ENCODE data around the gene LILRA1. TPM values are rescaled to one million over a fixed set of nuclear protein-coding genes. Genes with fewer than 3 reads are reported as not detected.
"Not testable (repeated sequence)": the region's sequence is repeated elsewhere in the genome, so short reads cannot be mapped to it uniquely, and the experiment has no call there.

Gene LILRA1
- total RNA-seq, 1 experiment from 2014 or later = not detected

DNA sequence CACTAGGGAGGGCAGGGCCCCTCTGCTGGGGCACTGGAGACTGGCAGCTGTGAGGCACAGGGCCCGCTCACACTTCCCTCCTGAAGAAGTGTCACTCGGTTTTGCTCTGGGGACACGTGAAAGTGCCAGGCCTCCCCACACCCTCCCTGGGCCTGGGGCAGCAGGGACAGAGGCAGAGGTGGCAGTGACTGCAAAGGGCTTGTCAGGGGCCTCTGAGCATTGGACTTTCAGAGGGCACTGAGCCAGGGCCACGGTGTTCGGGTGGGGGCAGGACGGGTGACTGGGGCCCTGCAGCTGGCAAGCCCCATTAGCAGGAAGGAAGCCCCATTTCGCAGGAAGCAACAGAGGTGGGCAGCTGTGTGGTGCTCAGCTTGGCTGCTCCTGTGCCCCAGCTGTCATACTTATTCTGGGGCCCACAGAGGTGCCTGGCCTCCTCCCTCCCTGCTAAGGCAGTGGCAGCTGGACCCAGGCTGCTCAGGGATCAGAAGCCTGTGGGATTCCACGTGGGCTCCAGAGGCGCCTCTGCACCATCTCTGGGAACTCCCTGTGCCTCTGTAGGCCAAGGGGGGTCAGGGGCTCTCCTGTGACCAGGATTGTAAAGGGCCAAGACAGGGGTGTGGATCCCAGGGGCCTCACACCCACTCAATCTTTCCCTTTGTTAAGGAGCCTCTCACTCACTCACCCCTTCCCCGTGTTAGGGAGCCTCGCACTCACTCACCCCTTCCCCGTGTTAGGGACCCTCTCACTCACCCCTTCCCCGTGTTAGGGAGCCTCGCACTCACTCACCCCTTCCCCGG lies 31.7 kb downstream of the LILRA1 start:
- H2AFZ ChIP-seq (ENCODE audit: low read depth, low read length, poor library complexity, severe bottlenecking); CTCF ChIA-PET; H3K4me1 ChIP-seq (ENCODE audit: control insufficient read depth in 1 of 2, insufficient read depth in 2 of 2, low read length in 2 of 2); RAD21 ChIA-PET (ENCODE audit: low non-redundant PET in 1 of 2, low total read pairs in 2 of 2, uncharacterized antibody in 2 of 2, unreplicated experiment in 2 of 2); H3K9ac ChIP-seq (ENCODE audit: low read length); H4K20me1 ChIP-seq (ENCODE audit: insufficient read depth); H3K4me2 ChIP-seq (ENCODE audit: low read length); intact Hi-C loops (cut with micrococcal nuclease); ATAC-seq; DNase-seq (ENCODE audit: low read depth, low spot score); H3K9me3 ChIP-seq (ENCODE audit: control insufficient read depth in 1 of 2, insufficient read depth in 1 of 2, low read depth in 1 of 2, low read length in 2 of 2); POLR2A ChIA-PET; H3K79me2 ChIP-seq (ENCODE audit: insufficient read depth, low read length); H3K9me2 ChIP-seq (ENCODE audit: insufficient read depth); H3K36me3 ChIP-seq (ENCODE audit: control insufficient read depth in 1 of 2, insufficient read depth in 2 of 2, low read length in 2 of 2); BruUV-seq (replicated peaks); H3K27ac ChIP-seq (ENCODE audit: low read depth, low read length); H3K4me3 ChIP-seq (replicated peaks in 1 of 2; ENCODE audit: low read depth in 1 of 2, low read length in 2 of 2): not testable (repeated sequence)
- peaks cover 46% of the 10 kb centered on the region for H3K27me3 ChIP-seq (ENCODE audit: insufficient read depth, low read length)

DNA sequence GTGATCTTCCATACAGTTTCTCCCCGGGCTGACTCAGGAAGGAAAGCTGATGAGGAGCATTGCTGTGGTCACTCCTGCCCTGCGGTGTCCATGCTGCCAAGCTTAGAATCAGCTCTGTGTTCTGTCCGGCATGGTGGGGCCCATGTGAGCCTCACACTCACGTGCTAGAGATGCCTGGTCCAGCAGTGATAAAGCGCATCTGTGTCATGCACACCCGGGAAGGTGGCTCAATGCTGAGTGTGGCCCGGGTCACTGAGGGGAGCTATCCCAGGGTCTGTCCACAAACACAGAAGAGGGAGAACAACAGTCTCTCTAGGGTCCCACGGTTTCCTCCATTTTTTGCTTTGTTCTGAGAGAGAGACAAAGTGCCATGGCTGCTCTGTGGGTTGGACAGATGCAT lies 33.3 kb downstream of the LILRA1 start:
- intact Hi-C loops (cut with micrococcal nuclease) = no loop called here
- DNase-seq (ENCODE audit: low read depth, low spot score) (no peak), ATAC-seq (no peak)
- RAD21 ChIA-PET (ENCODE audit: low non-redundant PET in 1 of 2, low total read pairs in 2 of 2, uncharacterized antibody in 2 of 2, unreplicated experiment in 2 of 2) = no interaction called here
- no peak overlapping the region for H3K4me3 ChIP-seq (replicated peaks in 1 of 2; ENCODE audit: low read depth in 1 of 2, low read length in 2 of 2)
- no peaks in the 10 kb centered on the region for H3K36me3 ChIP-seq (ENCODE audit: control insufficient read depth in 1 of 2, insufficient read depth in 2 of 2, low read length in 2 of 2)
- H3K9me2 ChIP-seq (ENCODE audit: insufficient read depth) = no peaks in the 10 kb centered on the region
- CTCF ChIA-PET = no interaction called here
- no peak overlapping the region for H3K27ac ChIP-seq (ENCODE audit: low read depth, low read length)
- H3K27me3 ChIP-seq (ENCODE audit: insufficient read depth, low read length) = peaks cover 43% of the 10 kb centered on the region
- H3K4me1 ChIP-seq (ENCODE audit: control insufficient read depth in 1 of 2, insufficient read depth in 2 of 2, low read length in 2 of 2) = no peaks in the 10 kb centered on the region
- H3K9ac ChIP-seq (ENCODE audit: low read length) = no peak overlapping the region
- no peaks in the 10 kb centered on the region for H4K20me1 ChIP-seq (ENCODE audit: insufficient read depth)
- no peaks in the 10 kb centered on the region for H3K79me2 ChIP-seq (ENCODE audit: insufficient read depth, low read length)
- H3K9me3 ChIP-seq (ENCODE audit: control insufficient read depth in 1 of 2, insufficient read depth in 1 of 2, low read depth in 1 of 2, low read length in 2 of 2) = no peaks in the 10 kb centered on the region
- no TSS peak for BruUV-seq (replicated peaks)
- H3K4me2 ChIP-seq (ENCODE audit: low read length) = no peak overlapping the region
- POLR2A ChIA-PET = no interaction called here
- no peak overlapping the region for H2AFZ ChIP-seq (ENCODE audit: low read depth, low read length, poor library complexity, severe bottlenecking)
- TF ChIP-seq, protein P1, sequence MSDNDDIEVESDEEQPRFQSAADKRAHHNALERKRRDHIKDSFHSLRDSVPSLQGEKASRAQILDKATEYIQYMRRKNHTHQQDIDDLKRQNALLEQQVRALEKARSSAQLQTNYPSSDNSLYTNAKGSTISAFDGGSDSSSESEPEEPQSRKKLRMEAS (IDR thresholded peaks at IDR 0.05) = no peak
- no peak for TF ChIP-seq CEBPB (IDR thresholded peaks at IDR 0.05; ENCODE audit: low read depth)
- no peak for TF ChIP-seq EGR1 (IDR thresholded peaks at IDR 0.05; ENCODE audit: low read depth)
- TF ChIP-seq JUND (IDR thresholded peaks at IDR 0.05) = no peak
- TF ChIP-seq, protein P2, sequence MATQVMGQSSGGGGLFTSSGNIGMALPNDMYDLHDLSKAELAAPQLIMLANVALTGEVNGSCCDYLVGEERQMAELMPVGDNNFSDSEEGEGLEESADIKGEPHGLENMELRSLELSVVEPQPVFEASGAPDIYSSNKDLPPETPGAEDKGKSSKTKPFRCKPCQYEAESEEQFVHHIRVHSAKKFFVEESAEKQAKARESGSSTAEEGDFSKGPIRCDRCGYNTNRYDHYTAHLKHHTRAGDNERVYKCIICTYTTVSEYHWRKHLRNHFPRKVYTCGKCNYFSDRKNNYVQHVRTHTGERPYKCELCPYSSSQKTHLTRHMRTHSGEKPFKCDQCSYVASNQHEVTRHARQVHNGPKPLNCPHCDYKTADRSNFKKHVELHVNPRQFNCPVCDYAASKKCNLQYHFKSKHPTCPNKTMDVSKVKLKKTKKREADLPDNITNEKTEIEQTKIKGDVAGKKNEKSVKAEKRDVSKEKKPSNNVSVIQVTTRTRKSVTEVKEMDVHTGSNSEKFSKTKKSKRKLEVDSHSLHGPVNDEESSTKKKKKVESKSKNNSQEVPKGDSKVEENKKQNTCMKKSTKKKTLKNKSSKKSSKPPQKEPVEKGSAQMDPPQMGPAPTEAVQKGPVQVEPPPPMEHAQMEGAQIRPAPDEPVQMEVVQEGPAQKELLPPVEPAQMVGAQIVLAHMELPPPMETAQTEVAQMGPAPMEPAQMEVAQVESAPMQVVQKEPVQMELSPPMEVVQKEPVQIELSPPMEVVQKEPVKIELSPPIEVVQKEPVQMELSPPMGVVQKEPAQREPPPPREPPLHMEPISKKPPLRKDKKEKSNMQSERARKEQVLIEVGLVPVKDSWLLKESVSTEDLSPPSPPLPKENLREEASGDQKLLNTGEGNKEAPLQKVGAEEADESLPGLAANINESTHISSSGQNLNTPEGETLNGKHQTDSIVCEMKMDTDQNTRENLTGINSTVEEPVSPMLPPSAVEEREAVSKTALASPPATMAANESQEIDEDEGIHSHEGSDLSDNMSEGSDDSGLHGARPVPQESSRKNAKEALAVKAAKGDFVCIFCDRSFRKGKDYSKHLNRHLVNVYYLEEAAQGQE (IDR thresholded peaks at IDR 0.05; ENCODE audit: low read depth) = no peak
- no peak for TF ChIP-seq SP1 (IDR thresholded peaks at IDR 0.05; ENCODE audit: low read depth)
- no peak for TF ChIP-seq ELF1 (IDR thresholded peaks at IDR 0.05; ENCODE audit: borderline replicate concordance, low read depth)
- no peak for TF ChIP-seq RAD21 (IDR thresholded peaks at IDR 0.05; ENCODE audit: low read depth)
- TF ChIP-seq, protein P3, sequence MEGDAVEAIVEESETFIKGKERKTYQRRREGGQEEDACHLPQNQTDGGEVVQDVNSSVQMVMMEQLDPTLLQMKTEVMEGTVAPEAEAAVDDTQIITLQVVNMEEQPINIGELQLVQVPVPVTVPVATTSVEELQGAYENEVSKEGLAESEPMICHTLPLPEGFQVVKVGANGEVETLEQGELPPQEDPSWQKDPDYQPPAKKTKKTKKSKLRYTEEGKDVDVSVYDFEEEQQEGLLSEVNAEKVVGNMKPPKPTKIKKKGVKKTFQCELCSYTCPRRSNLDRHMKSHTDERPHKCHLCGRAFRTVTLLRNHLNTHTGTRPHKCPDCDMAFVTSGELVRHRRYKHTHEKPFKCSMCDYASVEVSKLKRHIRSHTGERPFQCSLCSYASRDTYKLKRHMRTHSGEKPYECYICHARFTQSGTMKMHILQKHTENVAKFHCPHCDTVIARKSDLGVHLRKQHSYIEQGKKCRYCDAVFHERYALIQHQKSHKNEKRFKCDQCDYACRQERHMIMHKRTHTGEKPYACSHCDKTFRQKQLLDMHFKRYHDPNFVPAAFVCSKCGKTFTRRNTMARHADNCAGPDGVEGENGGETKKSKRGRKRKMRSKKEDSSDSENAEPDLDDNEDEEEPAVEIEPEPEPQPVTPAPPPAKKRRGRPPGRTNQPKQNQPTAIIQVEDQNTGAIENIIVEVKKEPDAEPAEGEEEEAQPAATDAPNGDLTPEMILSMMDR (IDR thresholded peaks at IDR 0.05 in 2 of 3, conservative IDR thresholded peaks at IDR 0.05 in 1 of 3; ENCODE audit: borderline replicate concordance in 1 of 3, insufficient read depth in 1 of 3, low read depth in 2 of 3, low read length in 2 of 3) = no peak
- TF ChIP-seq, protein P4, sequence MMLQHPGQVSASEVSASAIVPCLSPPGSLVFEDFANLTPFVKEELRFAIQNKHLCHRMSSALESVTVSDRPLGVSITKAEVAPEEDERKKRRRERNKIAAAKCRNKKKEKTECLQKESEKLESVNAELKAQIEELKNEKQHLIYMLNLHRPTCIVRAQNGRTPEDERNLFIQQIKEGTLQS (IDR thresholded peaks at IDR 0.05) = no peak
- TF ChIP-seq, protein P5, sequence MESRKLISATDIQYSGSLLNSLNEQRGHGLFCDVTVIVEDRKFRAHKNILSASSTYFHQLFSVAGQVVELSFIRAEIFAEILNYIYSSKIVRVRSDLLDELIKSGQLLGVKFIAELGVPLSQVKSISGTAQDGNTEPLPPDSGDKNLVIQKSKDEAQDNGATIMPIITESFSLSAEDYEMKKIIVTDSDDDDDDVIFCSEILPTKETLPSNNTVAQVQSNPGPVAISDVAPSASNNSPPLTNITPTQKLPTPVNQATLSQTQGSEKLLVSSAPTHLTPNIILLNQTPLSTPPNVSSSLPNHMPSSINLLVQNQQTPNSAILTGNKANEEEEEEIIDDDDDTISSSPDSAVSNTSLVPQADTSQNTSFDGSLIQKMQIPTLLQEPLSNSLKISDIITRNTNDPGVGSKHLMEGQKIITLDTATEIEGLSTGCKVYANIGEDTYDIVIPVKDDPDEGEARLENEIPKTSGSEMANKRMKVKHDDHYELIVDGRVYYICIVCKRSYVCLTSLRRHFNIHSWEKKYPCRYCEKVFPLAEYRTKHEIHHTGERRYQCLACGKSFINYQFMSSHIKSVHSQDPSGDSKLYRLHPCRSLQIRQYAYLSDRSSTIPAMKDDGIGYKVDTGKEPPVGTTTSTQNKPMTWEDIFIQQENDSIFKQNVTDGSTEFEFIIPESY (IDR thresholded peaks at IDR 0.05; ENCODE audit: extremely low read depth, insufficient replicate concordance, low read length) = no peak
- TF ChIP-seq EZH2 (IDR thresholded peaks at IDR 0.05) = no peak
